Neural cell (in vitro differentiated cells): ENCODE data around the gene DNAJC10. TPM values are rescaled to one million over a fixed set of nuclear protein-coding genes. Genes with fewer than 3 reads are reported as not detected.

Experiments
- H2AFZ ChIP-seq: fragments of 200-600, 300-800 bp; sonication (generic), shearing (Covaris generic); 2 replicates; pipeline ENCODE4 v1.6.0; 2014; ENCODE audit warnings: low read depth, mild to moderate bottlenecking, antibody characterized with exemption, low read length, moderate library complexity
- H3F3A ChIP-seq: fragments of 200-600 bp; shearing (Covaris generic); 2 replicates; pipeline ENCODE4 v1.6.1; 2016; ENCODE audit warnings: mild to moderate bottlenecking, moderate library complexity, mixed read lengths, antibody characterized with exemption, low read length; ENCODE audit not compliant: insufficient read depth, poor library complexity, severe bottlenecking
- H3K27ac ChIP-seq: fragments of 200-600, 300-800 bp; sonication (generic), shearing (Covaris generic); 2 replicates; pipeline ENCODE4 v1.5.1; 2014; ENCODE audit warnings: mild to moderate bottlenecking, low read length, moderate library complexity
- H3K27me3 ChIP-seq: fragments of 300-800, 200-600 bp; sonication (generic), shearing (Covaris generic); 2 replicates; pipeline ENCODE4 v1.6.0; 2014; ENCODE audit warnings: mild to moderate bottlenecking, low read depth, low read length, moderate library complexity; ENCODE audit not compliant: insufficient read depth
- H3K36me3 ChIP-seq: fragments of 300-800, 200-600 bp; sonication (generic), shearing (Covaris generic); 2 replicates; pipeline ENCODE4 v1.5.1; 2014; ENCODE audit warnings: mild to moderate bottlenecking, antibody characterized with exemption, low read length, moderate library complexity; ENCODE audit not compliant: insufficient read depth
- H3K4me2 ChIP-seq: fragments of 300-800, 200-600 bp; sonication (generic), shearing (Covaris generic); 2 replicates; pipeline ENCODE4 v1.6.0; 2014; ENCODE audit warnings: mild to moderate bottlenecking, low read length
- H3K4me3 ChIP-seq: fragments of 300-800, 200-600 bp; sonication (generic), shearing (Covaris generic); 2 replicates; pipeline ENCODE4 v1.5.1; 2014; ENCODE audit warnings: mild to moderate bottlenecking, low read length, moderate library complexity
- H3K79me2 ChIP-seq: fragments of 200-600 bp; shearing (Covaris generic); replicated peaks from 2 replicates; pipeline ENCODE4 v1.6.0; 2014; ENCODE audit warnings: mild to moderate bottlenecking, low read length, moderate library complexity; ENCODE audit not compliant: insufficient read depth
- H3K9ac ChIP-seq: fragments of 300-800, 200-600 bp; sonication (generic), shearing (Covaris generic); 2 replicates; pipeline ENCODE4 v1.6.1; 2016; ENCODE audit warnings: mild to moderate bottlenecking, low read length, mixed read lengths
- H3K9me2 ChIP-seq: fragments of 200-600 bp; shearing (Covaris generic); 2 replicates; pipeline ENCODE4 v1.6.1; 2016; ENCODE audit warnings: mild to moderate bottlenecking, low read length, mixed read lengths; ENCODE audit not compliant: insufficient read depth
- H3K9me3 ChIP-seq: fragments of 200-600, 300-800 bp; sonication (generic), shearing (Covaris generic); 2 replicates; pipeline ENCODE4 v1.6.1; 2016; ENCODE audit warnings: mild to moderate bottlenecking, mixed run types, low read length, moderate library complexity, mixed read lengths
- H4K20me1 ChIP-seq: fragments of 200-600 bp; shearing (Covaris generic); 2 replicates; pipeline ENCODE4 v1.6.1; 2016; ENCODE audit warnings: mild to moderate bottlenecking, mixed run types; ENCODE audit not compliant: insufficient read depth
- EP300 ChIP-seq: fragments of 450-650 bp; conservative IDR thresholded peaks from 2 replicates; pipeline ENCODE4 v1.6.1; 2014; ENCODE audit warnings: antibody characterized with exemption, mild to moderate bottlenecking, moderate library complexity; ENCODE audit not compliant: poor library complexity, severe bottlenecking
- EZH2 ChIP-seq: fragments of 200-600, 300-800 bp; shearing (Covaris generic), sonication (generic); IDR thresholded peaks from 2 replicates; pipeline ENCODE4 v1.6.1; 2014; ENCODE audit warnings: antibody characterized with exemption, low read length, borderline replicate concordance, mild to moderate bottlenecking; ENCODE audit not compliant: insufficient read depth, poor library complexity, severe bottlenecking
- MXI1 ChIP-seq: fragments of 450-650 bp; conservative IDR thresholded peaks from 2 replicates; pipeline ENCODE4 v1.6.1; 2014; ENCODE audit warnings: antibody characterized with exemption, mild to moderate bottlenecking; ENCODE audit not compliant: poor library complexity, severe bottlenecking
- POLR2AphosphoS5 ChIP-seq: IDR thresholded peaks from 2 replicates; pipeline ENCODE4 v1.6.1; 2012
- RAD21 ChIP-seq: fragments of 450-650 bp; conservative IDR thresholded peaks from 2 replicates; pipeline ENCODE4 v1.6.1; 2014; ENCODE audit warnings: antibody characterized with exemption, mild to moderate bottlenecking, moderate library complexity
- REST ChIP-seq: IDR thresholded peaks from 2 replicates; pipeline ENCODE4 v1.6.1; 2012; ENCODE audit warnings: borderline replicate concordance
- SMC3 ChIP-seq: fragments of 450-650 bp; conservative IDR thresholded peaks from 2 replicates; pipeline ENCODE4 v1.6.1; 2014; ENCODE audit warnings: antibody characterized with exemption, mild to moderate bottlenecking, moderate library complexity; ENCODE audit not compliant: poor library complexity
- polyA plus RNA-seq: library from polyadenylated mRNA; depleted of rRNA; stranded (reverse); fragments of >200 nt; gene quantifications from 2 replicates; pipeline ENCODE4 v1.2.3, GENCODE V29; 2014
- TF ChIP-seq, protein P1 (sequence below): fragments of 450-650 bp; IDR thresholded peaks from 2 replicates; pipeline ENCODE4 v1.5.1; 2014; ENCODE audit warnings: antibody characterized with exemption, mild to moderate bottlenecking, moderate library complexity; ENCODE audit not compliant: poor library complexity, severe bottlenecking

Gene DNAJC10
- polyA plus RNA-seq, 1 donor from 2014 or later, result 92.5 TPM

DNA sequence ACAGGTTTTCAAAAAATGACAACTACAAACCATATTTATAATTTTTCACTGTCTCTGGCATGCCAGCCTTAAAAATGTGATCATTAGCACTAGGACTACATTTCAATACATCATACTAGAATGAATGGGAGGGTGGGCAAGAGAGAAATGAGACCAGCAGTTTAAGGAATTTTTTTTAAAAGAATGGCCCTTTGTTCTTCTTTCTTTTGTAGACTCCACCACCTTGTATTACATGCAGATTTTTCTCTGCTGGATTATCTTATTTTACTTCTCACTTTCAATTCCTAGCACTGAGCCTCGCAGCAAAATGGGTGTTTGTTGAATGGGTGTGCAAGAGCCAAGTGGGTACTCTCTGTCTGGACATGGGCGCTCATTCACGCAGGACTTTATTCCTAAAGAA is 110.4 kb downstream of the DNAJC10 start:
- H3K4me2 ChIP-seq, result no peak overlapping the region
- TF ChIP-seq RAD21 (no peak), EP300 (no peak), POLR2AphosphoS5 (no peak)

DNA sequence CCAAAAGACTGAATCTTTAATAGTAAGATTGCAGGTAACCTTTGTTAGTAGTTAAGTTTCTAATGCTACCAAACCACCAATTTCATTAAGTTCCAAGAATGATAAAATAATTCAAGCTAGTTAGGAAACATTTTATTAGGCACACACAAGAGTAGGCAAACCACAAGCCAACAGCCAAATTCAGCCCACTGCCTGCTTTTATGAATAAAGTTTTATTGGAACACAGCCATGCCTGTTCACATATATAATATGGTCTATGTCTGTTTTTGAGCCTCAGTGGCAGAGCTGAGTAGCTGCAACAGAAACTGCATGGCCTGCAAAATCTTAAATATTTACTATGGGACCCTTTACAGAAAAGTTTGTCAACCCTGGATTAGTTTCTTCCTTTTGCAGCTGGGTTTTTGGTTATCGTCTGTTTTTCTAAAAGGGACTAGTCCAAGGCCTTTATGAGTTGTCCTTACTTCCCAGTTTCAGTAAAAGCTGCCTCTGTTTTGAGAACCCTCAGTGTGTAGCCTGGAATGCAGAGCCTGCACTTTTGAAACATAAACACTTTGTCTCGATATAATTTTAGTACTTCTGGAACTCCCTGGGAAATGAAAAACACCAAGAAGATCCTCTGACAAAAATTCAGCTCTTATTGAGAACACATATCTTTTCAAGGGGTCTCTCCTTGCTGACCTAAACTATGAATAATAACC is 111.3 kb downstream of the DNAJC10 start:
- no peak for TF ChIP-seq RAD21
- no peak for TF ChIP-seq SMC3
- TF ChIP-seq, protein P1, sequence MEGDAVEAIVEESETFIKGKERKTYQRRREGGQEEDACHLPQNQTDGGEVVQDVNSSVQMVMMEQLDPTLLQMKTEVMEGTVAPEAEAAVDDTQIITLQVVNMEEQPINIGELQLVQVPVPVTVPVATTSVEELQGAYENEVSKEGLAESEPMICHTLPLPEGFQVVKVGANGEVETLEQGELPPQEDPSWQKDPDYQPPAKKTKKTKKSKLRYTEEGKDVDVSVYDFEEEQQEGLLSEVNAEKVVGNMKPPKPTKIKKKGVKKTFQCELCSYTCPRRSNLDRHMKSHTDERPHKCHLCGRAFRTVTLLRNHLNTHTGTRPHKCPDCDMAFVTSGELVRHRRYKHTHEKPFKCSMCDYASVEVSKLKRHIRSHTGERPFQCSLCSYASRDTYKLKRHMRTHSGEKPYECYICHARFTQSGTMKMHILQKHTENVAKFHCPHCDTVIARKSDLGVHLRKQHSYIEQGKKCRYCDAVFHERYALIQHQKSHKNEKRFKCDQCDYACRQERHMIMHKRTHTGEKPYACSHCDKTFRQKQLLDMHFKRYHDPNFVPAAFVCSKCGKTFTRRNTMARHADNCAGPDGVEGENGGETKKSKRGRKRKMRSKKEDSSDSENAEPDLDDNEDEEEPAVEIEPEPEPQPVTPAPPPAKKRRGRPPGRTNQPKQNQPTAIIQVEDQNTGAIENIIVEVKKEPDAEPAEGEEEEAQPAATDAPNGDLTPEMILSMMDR, result no peak
- no peak for TF ChIP-seq MXI1
- no peak for TF ChIP-seq POLR2AphosphoS5
- no peak for TF ChIP-seq EZH2
- no peak for TF ChIP-seq REST
- no peak for TF ChIP-seq EP300
- Histone ChIP-seq H3K27ac (no peak overlapping the region), H3F3A (no peaks in the 10 kb centered on the region), H3K4me2 (no peak overlapping the region), H3K9me2 (no peaks in the 10 kb centered on the region), H3K79me2 (no peaks in the 10 kb centered on the region), H3K27me3 (no peaks in the 10 kb centered on the region), H3K9ac (no peak overlapping the region), H2AFZ (no peak overlapping the region), H3K9me3 (no peaks in the 10 kb centered on the region), H4K20me1 (no peaks in the 10 kb centered on the region), H3K36me3 (no peaks in the 10 kb centered on the region), H3K4me3 (no peak overlapping the region)

More for the DNA sequence above, 110.4 kb downstream of the DNAJC10 start:
- no peaks in the 10 kb centered on the region for H3K27me3 ChIP-seq
- H3K9ac ChIP-seq, result no peak overlapping the region
- no peak overlapping the region for H2AFZ ChIP-seq
- no peaks in the 10 kb centered on the region for H3K9me2 ChIP-seq
- H3K4me3 ChIP-seq, result no peak overlapping the region
- H3K79me2 ChIP-seq, result no peaks in the 10 kb centered on the region
- H3F3A ChIP-seq, result no peaks in the 10 kb centered on the region
- no peaks in the 10 kb centered on the region for H4K20me1 ChIP-seq
- H3K9me3 ChIP-seq, result no peaks in the 10 kb centered on the region
- H3K36me3 ChIP-seq, result no peaks in the 10 kb centered on the region
- H3K27ac ChIP-seq, result no peak overlapping the region
